Immature natural killer cell (primary cell): ENCODE data around the gene RDH13. TPM values are rescaled to one million over a fixed set of nuclear protein-coding genes. Genes with fewer than 3 reads are reported as not detected.

Experiments
- DNase-seq, 3 donors: peaks; one replicate each; pipeline ENCODE4 v3.0.0; 2022; ENCODE audit warnings: mixed read lengths in 1 of 3
- H3K27ac Mint-ChIP-seq, 6 donors: one replicate each; pipeline ENCODE4 v1.8.0; 2020; ENCODE audit warnings: mixed read lengths in 6 of 6, mild to moderate bottlenecking in 5 of 6, inconsistent platforms in 4 of 6, moderate library complexity in 3 of 6
- H3K27me3 Mint-ChIP-seq, 3 donors: one replicate each; pipeline ENCODE4 v1.8.0; 2020 to 2021; ENCODE audit warnings: low read depth in 3 of 3, mild to moderate bottlenecking in 3 of 3, mixed read lengths in 3 of 3, moderate library complexity in 3 of 3, inconsistent platforms in 1 of 3
- H3K36me3 Mint-ChIP-seq, 3 donors: one replicate each; pipeline ENCODE4 v1.8.0; 2020; ENCODE audit warnings: mixed read lengths in 3 of 3, inconsistent platforms in 2 of 3, mild to moderate bottlenecking in 2 of 3
- H3K4me1 Mint-ChIP-seq, 2 donors: one replicate each; pipeline ENCODE4 v1.8.0; 2020; ENCODE audit warnings: inconsistent platforms in 2 of 2, mild to moderate bottlenecking in 2 of 2, mixed read lengths in 2 of 2, moderate library complexity in 1 of 2
- H3K4me3 Mint-ChIP-seq, 5 donors: one replicate each; pipeline ENCODE4 v1.8.0; 2020; ENCODE audit warnings: mild to moderate bottlenecking in 5 of 5, mixed read lengths in 5 of 5, inconsistent platforms in 3 of 5, moderate library complexity in 3 of 5
- H3K9me3 Mint-ChIP-seq, 6 donors: one replicate each; pipeline ENCODE4 v1.8.0; 2020; ENCODE audit warnings: mild to moderate bottlenecking in 6 of 6, mixed read lengths in 6 of 6, inconsistent platforms in 4 of 6, moderate library complexity in 3 of 6
- polyA plus RNA-seq, 3 donors: library from polyadenylated mRNA; unstranded; fragments of 300-500 nt; fragmentation: Illumina TruSeq; gene quantifications; one replicate each; pipeline ENCODE4 v1.2.3, GENCODE V29; 2021

The RDH13 gene
- polyA plus RNA-seq, 3 donors from 2014 or later, result 4.2 to 17.0 (median 4.5) TPM

- no peak overlapping the region for H3K27ac Mint-ChIP-seq
- peaks cover 0 to 1% (median 0%) of the 10 kb centered on the region in 6 donors for H3K9me3 Mint-ChIP-seq
- DNase-seq, result no peak
- H3K36me3 Mint-ChIP-seq, result peaks cover 5 to 21% (median 11%) of the 10 kb centered on the region in 3 donors
- no peak overlapping the region for H3K4me3 Mint-ChIP-seq
- peaks cover 0 to 3% of the 10 kb centered on the region in 2 donors for H3K4me1 Mint-ChIP-seq
- H3K27me3 Mint-ChIP-seq, result peaks cover 0 to 2% (median 1%) of the 10 kb centered on the region in 3 donors
Measured at GRCh38 chr19:55097864-55098715, 35.1 kb upstream of the RDH13 start.

- no peak overlapping the region for H3K4me3 Mint-ChIP-seq
- peaks cover 0 to 9% (median 0%) of the 10 kb centered on the region in 3 donors for H3K36me3 Mint-ChIP-seq
- no peak overlapping the region for H3K27ac Mint-ChIP-seq
- peaks cover 0 to 2% (median 1%) of the 10 kb centered on the region in 3 donors for H3K27me3 Mint-ChIP-seq
- DNase-seq, result no peak
- no peaks in the 10 kb centered on the region for H3K9me3 Mint-ChIP-seq
- peaks cover 0 to 3% of the 10 kb centered on the region in 2 donors for H3K4me1 Mint-ChIP-seq
Measured at GRCh38 chr19:55096061-55096701, 33.2 kb upstream of the RDH13 start.

- H3K4me1 Mint-ChIP-seq, result peaks cover 0 to 3% of the 10 kb centered on the region in 2 donors
- H3K9me3 Mint-ChIP-seq, result no peaks in the 10 kb centered on the region
- H3K27me3 Mint-ChIP-seq, result peaks cover 0 to 2% (median 1%) of the 10 kb centered on the region in 3 donors
- H3K4me3 Mint-ChIP-seq, result no peak overlapping the region
- DNase-seq, result no peak
- peaks cover 0 to 12% (median 0%) of the 10 kb centered on the region in 3 donors for H3K36me3 Mint-ChIP-seq
- no peak overlapping the region for H3K27ac Mint-ChIP-seq
Measured at GRCh38 chr19:55095260-55096060, 32.5 kb upstream of the RDH13 start.

- no peaks in the 10 kb centered on the region for H3K9me3 Mint-ChIP-seq
- H3K4me1 Mint-ChIP-seq, result peaks cover 0 to 3% of the 10 kb centered on the region in 2 donors
- no peak overlapping the region for H3K27ac Mint-ChIP-seq
- no peak overlapping the region for H3K4me3 Mint-ChIP-seq
- H3K36me3 Mint-ChIP-seq, result peaks cover 0 to 12% (median 0%) of the 10 kb centered on the region in 3 donors
- no peak for DNase-seq
- H3K27me3 Mint-ChIP-seq, result peaks cover 0 to 4% (median 0%) of the 10 kb centered on the region in 3 donors
Measured at GRCh38 chr19:55094456-55095259, 31.7 kb upstream of the RDH13 start.

- Mint-ChIP-seq H3K9me3 (no peaks in the 10 kb centered on the region), H3K36me3 (peaks cover 0 to 20% (median 0%) of the 10 kb centered on the region in 3 donors), H3K27ac (no peak overlapping the region), H3K27me3 (peaks cover 3 to 8% (median 7%) of the 10 kb centered on the region in 3 donors), H3K4me3 (no peak overlapping the region), H3K4me1 (peaks cover 9 to 13% of the 10 kb centered on the region in 2 donors)
- no peak for DNase-seq
Measured at GRCh38 chr19:55092423-55093318, 29.7 kb upstream of the RDH13 start.

GRCh38 chr19:55091955-55092354, 29.0 kb upstream of the RDH13 start:
- H3K27ac Mint-ChIP-seq, result no peak overlapping the region
- H3K4me3 Mint-ChIP-seq, result no peak overlapping the region
- peaks cover 0 to 20% (median 0%) of the 10 kb centered on the region in 3 donors for H3K36me3 Mint-ChIP-seq
- peaks cover 7 to 12% (median 11%) of the 10 kb centered on the region in 3 donors for H3K27me3 Mint-ChIP-seq
- H3K4me1 Mint-ChIP-seq, result peaks cover 16 to 21% of the 10 kb centered on the region in 2 donors
- no peak for DNase-seq
- H3K9me3 Mint-ChIP-seq, result no peaks in the 10 kb centered on the region

- no peaks in the 10 kb centered on the region for H3K9me3 Mint-ChIP-seq
- H3K4me1 Mint-ChIP-seq, result peaks cover 18 to 23% of the 10 kb centered on the region in 2 donors
- no peak overlapping the region for H3K4me3 Mint-ChIP-seq
- H3K27me3 Mint-ChIP-seq, result peaks cover 7 to 12% (median 12%) of the 10 kb centered on the region in 3 donors
- no peak overlapping the region for H3K27ac Mint-ChIP-seq
- peaks cover 0 to 20% (median 0%) of the 10 kb centered on the region in 3 donors for H3K36me3 Mint-ChIP-seq
- DNase-seq, result no peak
Measured at GRCh38 chr19:55091126-55091910, 28.4 kb upstream of the RDH13 start.

GRCh38 chr19:55090564-55090963, 27.6 kb upstream of the RDH13 start:
- peaks cover 7 to 15% (median 12%) of the 10 kb centered on the region in 3 donors for H3K27me3 Mint-ChIP-seq
- peaks cover 18 to 23% of the 10 kb centered on the region in 2 donors for H3K4me1 Mint-ChIP-seq
- no peak overlapping the region for H3K27ac Mint-ChIP-seq
- no peaks in the 10 kb centered on the region for H3K9me3 Mint-ChIP-seq
- peaks cover 0 to 20% (median 0%) of the 10 kb centered on the region in 3 donors for H3K36me3 Mint-ChIP-seq
- H3K4me3 Mint-ChIP-seq, result no peak overlapping the region
- no peak for DNase-seq

GRCh38 chr19:55089342-55089944, 26.5 kb upstream of the RDH13 start:
- Mint-ChIP-seq H3K4me3 (peak overlapping the region in 1 of 5 donors; percentile 12), H3K27me3 (peaks cover 7 to 16% (median 15%) of the 10 kb centered on the region in 3 donors), H3K36me3 (peaks cover 0 to 17% (median 0%) of the 10 kb centered on the region in 3 donors), H3K9me3 (no peaks in the 10 kb centered on the region), H3K4me1 (peaks cover 18 to 23% of the 10 kb centered on the region in 2 donors), H3K27ac (peak overlapping the region in 1 of 6 donors; percentile 20)
- no peak for DNase-seq

GRCh38 chr19:55088543-55089341, 25.8 kb upstream of the RDH13 start:
- Mint-ChIP-seq H3K36me3 (peaks cover 0 to 17% (median 0%) of the 10 kb centered on the region in 3 donors), H3K4me1 (peaks cover 18 to 23% of the 10 kb centered on the region in 2 donors), H3K4me3 (peak overlapping the region; percentile 66 to 86 (median 77)), H3K27ac (peak overlapping the region in 2 of 6 donors; percentile 64 to 79), H3K27me3 (peaks cover 7 to 19% (median 16%) of the 10 kb centered on the region in 3 donors), H3K9me3 (no peaks in the 10 kb centered on the region)
- peak; percentile 67 to 70 (median 69) for DNase-seq
